Mesenchymal stem cell (in vitro differentiated cells and primary cell): ENCODE data around the gene PCDHA7.

Source experiments
- DNase-seq: peaks from one replicate; pipeline ENCODE4 v3.0.0-alpha.2; 2013
- H2AFZ ChIP-seq: one replicate; pipeline ENCODE4 v1.6.1; 2013; ENCODE audit warnings: low read depth, mild to moderate bottlenecking, control low read depth, inconsistent platforms, low read length, moderate library complexity
- H2AK5ac ChIP-seq: 2 replicates; pipeline ENCODE4 v1.6.1; 2013; ENCODE audit warnings: low read length, moderate library complexity, mild to moderate bottlenecking, inconsistent platforms; ENCODE audit not compliant: severe bottlenecking
- H2BK120ac ChIP-seq: one replicate; pipeline ENCODE4 v1.6.1; 2013; ENCODE audit warnings: low read depth, mild to moderate bottlenecking, inconsistent platforms, low read length, moderate library complexity
- H2BK12ac ChIP-seq, 2 experiments: one replicate each; pipeline ENCODE4 v1.6.1; 2013; ENCODE audit warnings: inconsistent platforms in 2 of 2, low read length in 2 of 2, mild to moderate bottlenecking in 2 of 2, moderate library complexity in 2 of 2, control low read depth in 1 of 2
- H2BK15ac ChIP-seq: one replicate; pipeline ENCODE4 v1.6.1; 2013; ENCODE audit warnings: mild to moderate bottlenecking, low read depth, inconsistent platforms; ENCODE audit not compliant: poor library complexity, severe bottlenecking
- H2BK5ac ChIP-seq: 2 replicates; pipeline ENCODE4 v1.6.1; 2013; ENCODE audit warnings: low read depth, mild to moderate bottlenecking, low read length, control low read depth, inconsistent platforms; ENCODE audit not compliant: poor library complexity, severe bottlenecking
- H3K14ac ChIP-seq, 2 experiments: one replicate each; pipeline ENCODE4 v1.6.1; 2013; ENCODE audit warnings: inconsistent platforms in 2 of 2, low read length in 2 of 2, control low read depth in 1 of 2, mild to moderate bottlenecking in 1 of 2, moderate library complexity in 1 of 2
- H3K18ac ChIP-seq, 2 experiments: one replicate each; pipeline ENCODE4 v1.6.1; 2013; ENCODE audit warnings: inconsistent platforms in 2 of 2, low read length in 2 of 2, control low read depth in 1 of 2, low read depth in 1 of 2, mild to moderate bottlenecking in 1 of 2
- H3K23ac ChIP-seq, 2 experiments: one replicate each; pipeline ENCODE4 v1.6.1; 2013; ENCODE audit warnings: inconsistent platforms in 2 of 2, low read length in 2 of 2, mild to moderate bottlenecking in 2 of 2, moderate library complexity in 2 of 2, control low read depth in 1 of 2
- H3K27ac ChIP-seq: 2 replicates; pipeline ENCODE4 v1.5.1; 2013; ENCODE audit warnings: mild to moderate bottlenecking, moderate library complexity, low read length, control low read depth, inconsistent platforms; ENCODE audit not compliant: poor library complexity, severe bottlenecking
- H3K27me3 ChIP-seq, 2 experiments: 2 replicates each; pipeline versions ENCODE4 v1.6.1 to v1.7.0; 2013; ENCODE audit warnings: low read length in 2 of 2, mild to moderate bottlenecking in 2 of 2, moderate library complexity in 2 of 2, control low read depth in 1 of 2, inconsistent platforms in 1 of 2; ENCODE audit not compliant: control insufficient read depth in 1 of 2, insufficient read depth in 1 of 2
- H3K36me3 ChIP-seq, 2 experiments: 2 replicates each; pipeline versions ENCODE4 v1.6.1 to v1.7.0; 2013; ENCODE audit warnings: low read length in 2 of 2, control low read depth in 1 of 2, inconsistent platforms in 1 of 2, low read depth in 1 of 2, mild to moderate bottlenecking in 1 of 2; ENCODE audit not compliant: insufficient read depth in 2 of 2, control insufficient read depth in 1 of 2
- H3K4ac ChIP-seq, 2 experiments: one replicate each; pipeline ENCODE4 v1.6.1; 2013; ENCODE audit warnings: inconsistent platforms in 2 of 2, low read length in 2 of 2, mild to moderate bottlenecking in 2 of 2, moderate library complexity in 2 of 2, control low read depth in 1 of 2, low read depth in 1 of 2
- H3K4me1 ChIP-seq: 2 replicates; pipeline ENCODE4 v1.6.1; 2013; ENCODE audit warnings: low read depth, low read length, control low read depth; ENCODE audit not compliant: control insufficient read depth, insufficient read depth
- H3K4me2 ChIP-seq: 2 replicates; pipeline ENCODE4 v1.6.1; 2013; ENCODE audit warnings: low read length, mild to moderate bottlenecking, inconsistent platforms; ENCODE audit not compliant: poor library complexity, severe bottlenecking
- H3K4me3 ChIP-seq, 2 experiments: 2 replicates each; pipeline versions ENCODE4 v1.5.1 to v1.7.0; 2013; ENCODE audit warnings: low read length in 2 of 2, mild to moderate bottlenecking in 2 of 2, control low read depth in 1 of 2, low read depth in 1 of 2; ENCODE audit not compliant: insufficient read depth in 1 of 2
- H3K79me1 ChIP-seq: replicated peaks from 2 replicates; pipeline ENCODE4 v1.6.1; 2013; ENCODE audit warnings: mild to moderate bottlenecking, control low read depth, low read length, inconsistent platforms; ENCODE audit not compliant: poor library complexity, severe bottlenecking
- H3K9ac ChIP-seq: 2 replicates; pipeline ENCODE4 v1.7.0; 2013; ENCODE audit warnings: mild to moderate bottlenecking, low read length, moderate library complexity
- H3K9me3 ChIP-seq: 2 replicates; pipeline ENCODE4 v1.7.0; 2013; ENCODE audit warnings: mild to moderate bottlenecking, low read length; ENCODE audit not compliant: control insufficient read depth
- H4K8ac ChIP-seq: one replicate; pipeline ENCODE4 v1.6.1; 2013; ENCODE audit warnings: inconsistent platforms, mild to moderate bottlenecking, low read length, moderate library complexity
- H4K91ac ChIP-seq: one replicate; pipeline ENCODE4 v1.6.1; 2013; ENCODE audit warnings: mild to moderate bottlenecking, low read length, inconsistent platforms
- WGBS: methylation state at CpG from one replicate; pipeline ENCODE4 v1.1.7; 2013; ENCODE audit warnings: mixed read lengths; 5-methylcytosine and 5-hydroxymethylcytosine counted together

Gene PCDHA7

GRCh38 chr5:140862441-140863295 is 28.6 kb downstream of the PCDHA7 start:
- H4K8ac ChIP-seq, result peak overlapping the region; percentile 13
- no peak overlapping the region for H3K27ac ChIP-seq
- WGBS, result 97% methylated on average over 76 of the region's 76 CpGs
- no peak overlapping the region for H3K4me2 ChIP-seq
- no peak overlapping the region for H2AFZ ChIP-seq
- peaks cover 57% of the 10 kb centered on the region for H3K9me3 ChIP-seq
- H3K4ac ChIP-seq, result no peak overlapping the region
- H3K18ac ChIP-seq, result no peak overlapping the region
- H3K4me1 ChIP-seq, result peaks cover 4% of the 10 kb centered on the region
- peak overlapping the region; percentile 34 for H4K91ac ChIP-seq
- no peaks in the 10 kb centered on the region for H3K27me3 ChIP-seq
- H3K79me1 ChIP-seq, result no peaks in the 10 kb centered on the region
- no peak overlapping the region for H2AK5ac ChIP-seq
- H3K23ac ChIP-seq, result no peak overlapping the region
- no peak overlapping the region for H3K9ac ChIP-seq
- no peak overlapping the region for H2BK120ac ChIP-seq
- H3K36me3 ChIP-seq, result peaks cover 0 to 14% of the 10 kb centered on the region in 2 experiments
- no peak overlapping the region for H2BK15ac ChIP-seq
- peak overlapping the region in 1 of 2 experiments; percentile 1 for H3K4me3 ChIP-seq
- no peak for DNase-seq
- no peak overlapping the region for H2BK5ac ChIP-seq
- H3K14ac ChIP-seq, result no peak overlapping the region
- no peak overlapping the region for H2BK12ac ChIP-seq

- no peak within 1 kb of the TSS for H3K27ac ChIP-seq
- H3K4me3 ChIP-seq, result peak within 1 kb of the TSS in 1 of 2 experiments; percentile 36
- no peak within 1 kb of the TSS for H2BK12ac ChIP-seq
- WGBS, result 83% methylated on average over 40 of the region's 41 CpGs
- no peak within 1 kb of the TSS for H3K4ac ChIP-seq
- H2AFZ ChIP-seq, result no peak within 1 kb of the TSS
- no peak within 1 kb of the TSS for H2BK15ac ChIP-seq
- peaks cover 63% of the 10 kb centered on the region for H3K9me3 ChIP-seq
- H3K4me1 ChIP-seq, result no peaks in the 10 kb centered on the region
- no peak within 1 kb of the TSS for H2AK5ac ChIP-seq
- no peak within 1 kb of the TSS for H3K4me2 ChIP-seq
- peaks cover 0 to 18% of the 10 kb centered on the region in 2 experiments for H3K36me3 ChIP-seq
- no peak within 1 kb of the TSS for H3K14ac ChIP-seq
- H3K27me3 ChIP-seq, result no peaks in the 10 kb centered on the region
- H3K23ac ChIP-seq, result no peak within 1 kb of the TSS
- DNase-seq, result no peak
- H3K79me1 ChIP-seq, result no peaks in the 10 kb centered on the region
- H4K8ac ChIP-seq, result no peak within 1 kb of the TSS
- no peak within 1 kb of the TSS for H3K9ac ChIP-seq
- no peak within 1 kb of the TSS for H3K18ac ChIP-seq
- no peak within 1 kb of the TSS for H2BK5ac ChIP-seq
- H4K91ac ChIP-seq, result no peak within 1 kb of the TSS
- no peak within 1 kb of the TSS for H2BK120ac ChIP-seq
These were observed 34.9 kb downstream of the PCDHA7 start, which contains the start of gene PCDHA11 for GRCh38 chr5:140868721-140869554. PCDHA11 (plus strand) TSS chr5:140868957; CDS start chr5:140869104, 147 bp downstream.

GRCh38 chr5:140869555-140869886 is 35.5 kb downstream of the PCDHA7 start:
- no peak overlapping the region for H3K27ac ChIP-seq
- no peak overlapping the region for H3K14ac ChIP-seq
- H3K27me3 ChIP-seq, result no peaks in the 10 kb centered on the region
- H3K9me3 ChIP-seq, result peaks cover 64% of the 10 kb centered on the region
- no peak overlapping the region for H2BK120ac ChIP-seq
- no peak overlapping the region for H2AK5ac ChIP-seq
- H4K8ac ChIP-seq, result no peak overlapping the region
- no peak for DNase-seq
- H2BK15ac ChIP-seq, result no peak overlapping the region
- H3K18ac ChIP-seq, result no peak overlapping the region
- H3K36me3 ChIP-seq, result peaks cover 0 to 18% of the 10 kb centered on the region in 2 experiments
- no peaks in the 10 kb centered on the region for H3K79me1 ChIP-seq
- H3K4me3 ChIP-seq, result no peak overlapping the region
- no peaks in the 10 kb centered on the region for H3K4me1 ChIP-seq
- no peak overlapping the region for H2BK5ac ChIP-seq
- no peak overlapping the region for H3K4ac ChIP-seq
- H3K4me2 ChIP-seq, result no peak overlapping the region
- no peak overlapping the region for H2AFZ ChIP-seq
- H3K23ac ChIP-seq, result no peak overlapping the region
- no peak overlapping the region for H3K9ac ChIP-seq
- no peak overlapping the region for H4K91ac ChIP-seq
- no peak overlapping the region for H2BK12ac ChIP-seq
- WGBS, result 95% methylated on average over 5 of the region's 5 CpGs
